HG03066 (cell line): ENCODE data around the gene AMPD2.

Experiments used
- ATAC-seq: cut with Tn5 transposase; IDR thresholded peaks from one replicate; pipeline ENCODE4 v1.9.1; 2021; ENCODE audit warnings: low read depth; ENCODE audit not compliant: unreplicated experiment

The AMPD2 gene

GRCh38 chr1:109616391-109616790, 3.2 kb upstream of the AMPD2 start:
- ATAC-seq: no peak

- ATAC-seq: no peak
Observed at GRCh38 chr1:109617291-109617801, 2.3 kb upstream of the AMPD2 start.

DNA sequence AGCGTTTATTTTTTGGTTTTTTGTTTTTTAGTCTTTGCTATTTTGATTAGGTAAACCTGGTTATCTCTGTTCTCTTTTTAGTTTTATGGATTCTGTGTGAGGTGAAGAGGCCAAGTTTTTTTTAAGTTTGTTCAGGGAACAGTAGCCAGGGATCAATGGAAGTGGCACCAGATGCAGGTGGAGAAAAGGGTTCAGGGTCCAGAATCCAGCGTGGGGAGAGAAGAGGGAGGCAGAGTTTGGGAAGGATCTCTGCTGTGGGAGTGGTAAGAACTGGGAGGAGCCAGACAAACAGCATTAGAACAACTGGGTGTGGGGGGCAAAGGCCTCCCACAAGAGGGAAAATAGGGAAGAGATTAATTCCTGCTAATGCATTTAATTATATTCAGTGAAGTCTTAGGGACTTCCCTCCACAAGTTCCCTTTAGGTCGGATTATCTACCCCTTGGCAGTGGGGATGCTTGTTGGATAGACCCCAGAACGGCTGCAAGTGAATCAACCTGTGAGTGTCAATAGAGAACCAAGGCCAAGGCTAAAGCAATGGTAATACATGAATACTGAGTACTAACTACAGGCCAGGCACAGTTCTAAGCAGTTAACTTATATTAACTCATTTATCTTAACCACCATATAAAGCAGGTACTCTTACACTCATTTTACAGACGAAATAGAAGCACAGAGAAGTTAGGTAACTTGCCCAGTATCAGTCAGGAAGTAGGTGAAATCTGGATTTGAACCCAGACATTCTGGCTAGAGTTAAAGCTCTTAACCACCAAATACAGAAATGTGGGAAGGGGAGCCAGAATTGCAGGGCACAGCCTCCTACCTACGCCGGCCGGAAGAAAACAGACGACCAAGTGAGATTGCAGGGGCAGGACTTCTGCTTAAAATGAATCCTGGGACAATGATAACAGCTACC, 719 bp upstream of the AMPD2 start:
- peak; percentile 2 for ATAC-seq

DNA sequence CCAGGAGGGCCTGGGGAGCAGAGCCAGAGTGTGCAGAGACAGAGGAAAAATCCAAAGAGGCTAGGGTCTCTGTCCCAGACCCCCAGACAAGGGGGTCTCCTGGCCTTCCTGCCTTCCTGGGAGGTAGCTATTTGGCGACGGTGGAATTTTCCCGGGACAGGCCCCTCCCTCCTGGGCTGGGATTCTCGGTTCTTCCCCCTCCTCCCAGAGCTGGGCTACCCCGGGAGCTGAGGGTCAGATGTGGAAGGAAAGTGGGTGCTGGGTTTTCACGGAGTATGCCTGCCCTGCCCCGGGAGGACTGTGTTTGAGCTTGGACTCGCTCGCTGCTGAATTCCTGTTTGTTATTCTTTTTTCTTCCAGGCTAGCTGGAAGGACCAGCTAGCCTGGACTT, 759 bp downstream of the AMPD2 start:
- peak; percentile 0 for ATAC-seq

DNA sequence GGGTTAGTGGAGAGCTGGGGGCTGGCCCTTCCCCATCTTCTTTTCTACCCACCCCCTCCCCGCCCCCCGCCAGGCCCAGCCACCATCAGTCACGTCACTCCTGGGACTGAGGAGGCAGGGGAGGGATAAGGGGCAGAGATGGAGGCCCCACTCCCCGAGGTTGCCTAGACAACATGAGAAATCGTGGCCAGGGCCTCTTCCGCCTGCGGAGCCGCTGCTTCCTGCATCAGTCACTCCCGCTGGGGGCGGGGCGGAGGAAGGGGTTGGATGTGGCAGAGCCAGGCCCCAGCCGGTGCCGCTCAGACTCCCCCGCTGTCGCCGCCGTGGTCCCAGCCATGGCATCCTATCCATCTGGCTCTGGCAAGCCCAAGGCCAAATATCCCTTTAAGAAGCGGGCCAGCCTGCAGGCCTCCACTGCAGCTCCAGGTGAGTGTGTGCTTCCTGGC, 1.2 kb downstream of the AMPD2 start:
- ATAC-seq: peak; percentile 78

DNA sequence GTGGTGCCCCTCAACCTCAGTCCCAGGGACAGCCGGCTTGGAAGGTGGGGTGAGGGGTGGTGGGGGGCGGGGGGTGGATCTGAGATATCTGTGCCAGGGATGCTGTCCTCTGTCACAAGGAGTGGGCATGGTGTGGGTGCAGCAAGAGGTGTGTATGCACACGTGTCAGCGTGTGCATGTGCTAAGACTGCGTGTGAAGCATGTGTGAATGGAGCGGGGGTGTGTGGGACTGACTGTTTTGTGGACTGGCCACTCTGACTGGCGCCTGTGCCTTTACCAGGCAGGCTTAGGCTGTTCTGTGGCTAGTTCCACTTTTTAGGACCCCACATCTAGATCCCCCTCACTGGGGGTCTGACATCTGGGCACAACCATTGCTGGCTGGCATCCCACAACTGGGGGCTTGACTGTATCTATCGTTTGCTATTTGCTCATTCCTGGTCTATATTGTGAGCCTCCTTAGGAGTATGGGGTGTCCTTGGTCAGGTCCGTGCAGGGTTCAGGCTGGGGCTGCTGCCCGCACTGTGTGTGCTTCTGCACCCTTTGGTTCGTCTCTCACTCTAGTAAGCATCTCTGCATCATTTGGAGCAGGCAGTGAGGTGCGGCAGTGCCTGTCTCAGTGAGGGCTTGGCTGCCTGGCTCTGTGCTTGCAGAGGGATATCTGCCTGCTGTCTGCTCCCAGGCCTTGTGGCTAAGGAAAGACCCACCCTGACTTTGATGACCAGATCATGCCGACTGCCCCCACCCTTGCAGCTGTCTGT, 1.9 kb downstream of the AMPD2 start:
- ATAC-seq: no peak

DNA sequence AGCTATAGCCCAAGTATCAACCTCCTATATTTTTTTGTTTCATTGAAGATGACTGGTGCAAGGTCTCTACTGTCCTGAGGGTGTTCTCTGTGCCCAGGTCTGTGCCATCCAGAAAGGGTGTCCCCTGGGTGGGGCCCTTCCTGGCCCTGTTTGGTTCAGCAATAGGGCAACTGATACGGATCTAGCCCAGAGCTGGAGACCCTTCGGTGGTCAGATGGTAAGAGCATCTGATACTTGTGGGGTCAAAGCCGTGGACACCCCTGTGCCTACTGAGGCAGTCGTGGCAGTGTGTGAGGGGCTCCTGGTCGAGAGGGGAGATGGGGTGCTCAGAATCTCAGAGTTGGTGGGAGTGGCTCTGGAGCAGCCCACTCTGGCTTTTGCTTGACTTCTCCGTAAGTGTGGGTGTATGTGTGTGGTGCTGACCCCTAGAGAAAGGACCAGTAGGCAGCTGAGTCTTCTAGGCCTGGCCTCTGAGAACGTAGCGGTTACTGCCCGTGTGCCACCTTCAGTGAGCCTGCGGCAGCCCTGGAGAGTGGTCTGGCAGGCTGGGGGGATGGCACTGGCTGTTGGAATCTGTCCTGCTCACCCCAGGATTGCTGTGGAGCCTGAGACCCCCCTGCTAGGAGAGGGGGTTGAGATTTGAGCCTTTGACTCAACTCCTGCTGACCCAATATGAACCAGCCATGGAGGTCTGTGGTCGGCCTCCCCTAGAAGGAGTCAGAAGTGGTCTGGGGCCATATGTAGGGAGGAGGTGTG, 2.7 kb downstream of the AMPD2 start:
- ATAC-seq: no peak

GRCh38 chr1:109622895-109623294, 3.3 kb downstream of the AMPD2 start:
- ATAC-seq: no peak

DNA sequence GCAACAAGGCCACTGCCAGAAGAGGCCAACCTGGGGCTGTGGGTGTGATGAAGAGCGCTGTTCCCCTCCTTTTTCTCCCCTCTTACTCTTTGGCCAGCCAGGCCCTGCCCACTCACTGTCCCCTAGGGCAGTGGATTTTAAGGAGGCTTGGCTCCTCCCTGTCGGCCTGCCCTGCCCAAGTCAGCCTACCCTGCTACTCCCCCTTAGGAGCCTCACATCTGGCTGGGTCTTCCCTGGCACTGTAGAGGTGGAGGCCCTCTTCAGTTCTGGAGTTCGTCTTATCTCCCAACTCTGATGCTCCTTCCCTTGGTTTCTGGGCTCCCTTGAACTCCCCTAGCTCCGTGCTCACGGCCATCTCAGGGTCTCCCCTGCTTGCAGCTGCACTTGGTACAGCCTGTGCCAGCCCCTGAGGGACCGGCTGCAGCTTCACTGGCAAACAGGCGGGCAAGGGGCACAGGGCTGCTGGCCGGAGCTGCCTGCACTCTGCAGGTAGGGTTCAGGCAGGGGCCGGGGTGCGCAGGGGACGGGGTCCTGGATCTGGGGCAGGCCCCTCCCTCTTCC, 4.0 kb downstream of the AMPD2 start:
- no peak for ATAC-seq

- no peak for ATAC-seq
Observed at GRCh38 chr1:109624201-109625010, 4.8 kb downstream of the AMPD2 start.

DNA sequence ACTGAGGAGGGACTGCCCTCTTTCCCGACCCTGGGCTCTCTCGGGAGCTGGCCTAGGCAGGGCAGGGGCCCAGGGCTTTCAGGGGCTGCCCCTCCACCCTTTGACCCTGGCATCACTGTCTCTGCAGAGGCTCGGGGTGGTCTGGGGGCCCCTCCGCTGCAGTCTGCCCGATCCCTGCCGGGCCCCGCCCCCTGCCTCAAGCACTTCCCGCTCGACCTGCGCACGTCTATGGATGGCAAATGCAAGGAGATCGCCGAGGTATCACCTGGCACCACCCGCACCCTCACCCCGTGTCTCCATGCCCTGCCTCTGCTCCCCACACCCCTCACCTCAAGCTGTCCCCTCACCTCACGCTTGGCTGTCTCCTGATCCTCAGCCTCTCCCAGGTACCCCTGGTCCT, 5.5 kb downstream of the AMPD2 start:
- no peak for ATAC-seq

GRCh38 chr1:109625601-109626560, 6.2 kb downstream of the AMPD2 start:
- no peak for ATAC-seq

- ATAC-seq: no peak
Observed at GRCh38 chr1:109626682-109627408, 7.2 kb downstream of the AMPD2 start.

DNA sequence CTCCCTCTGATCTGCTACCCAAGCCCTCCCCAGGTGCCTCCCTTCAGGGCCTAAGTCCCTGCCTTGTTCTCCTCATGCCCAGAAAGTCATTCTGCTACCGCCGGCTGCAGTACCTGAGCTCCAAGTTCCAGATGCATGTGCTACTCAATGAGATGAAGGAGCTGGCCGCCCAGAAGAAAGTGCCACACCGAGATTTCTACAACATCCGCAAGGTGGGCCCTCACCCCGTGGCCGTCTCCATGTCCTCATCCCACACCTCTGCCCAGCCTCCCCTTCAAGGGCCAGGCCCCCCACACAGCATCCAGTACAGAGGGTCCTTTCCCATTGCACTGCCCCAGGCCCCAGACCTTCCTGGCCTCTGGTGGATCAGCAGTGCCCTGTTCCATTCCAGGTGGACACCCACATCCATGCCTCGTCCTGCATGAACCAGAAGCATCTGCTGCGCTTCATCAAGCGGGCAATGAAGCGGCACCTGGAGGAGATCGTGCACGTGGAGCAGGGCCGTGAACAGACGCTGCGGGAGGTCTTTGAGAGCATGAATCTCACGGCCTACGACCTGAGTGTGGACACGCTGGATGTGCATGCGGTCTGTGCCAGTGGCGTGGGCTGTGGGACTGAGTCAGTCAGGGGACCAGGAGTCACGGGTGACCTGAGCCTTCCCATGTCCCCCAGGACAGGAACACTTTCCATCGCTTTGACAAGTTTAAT, 8.2 kb downstream of the AMPD2 start:
- ATAC-seq: no peak

DNA sequence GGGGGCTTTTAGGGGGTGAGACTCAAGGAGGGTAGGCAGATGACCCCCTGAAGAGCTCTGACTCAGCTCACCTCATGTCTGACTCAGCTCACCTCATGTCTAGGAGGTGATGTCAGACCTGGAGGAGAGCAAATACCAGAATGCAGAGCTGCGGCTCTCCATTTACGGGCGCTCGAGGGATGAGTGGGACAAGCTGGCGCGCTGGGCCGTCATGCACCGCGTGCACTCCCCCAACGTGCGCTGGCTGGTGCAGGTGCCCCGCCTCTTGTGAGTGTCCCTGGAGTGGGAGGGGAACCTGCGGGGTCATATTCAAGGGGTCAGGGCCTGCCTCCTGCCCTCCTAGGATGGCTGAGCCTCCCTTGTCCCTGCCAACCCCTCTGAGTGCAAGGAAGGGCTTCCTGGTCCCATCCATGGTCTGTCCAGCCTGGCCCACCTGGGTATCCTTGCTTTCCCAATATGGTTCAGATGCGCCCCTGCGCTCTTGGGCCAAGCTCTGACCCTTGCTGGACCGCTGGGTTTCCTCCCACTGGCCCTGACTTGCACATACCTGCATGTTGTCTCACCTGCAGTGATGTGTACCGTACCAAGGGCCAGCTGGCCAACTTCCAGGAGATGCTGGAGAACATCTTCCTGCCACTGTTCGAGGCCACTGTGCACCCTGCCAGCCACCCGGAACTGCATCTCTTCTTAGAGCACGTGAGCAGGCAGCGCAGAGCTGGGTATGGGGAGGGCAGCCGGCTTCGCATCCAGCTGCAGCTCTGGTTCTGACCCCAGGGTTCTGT, 9.1 kb downstream of the AMPD2 start:
- ATAC-seq: no peak

- no peak for ATAC-seq
Observed at GRCh38 chr1:109629372-109630030, 9.9 kb downstream of the AMPD2 start.
